Esophagus (tissue), 2 donors: Measurements from ENCODE around the gene B3GNT3. TPM values are rescaled to one million over a fixed set of nuclear protein-coding genes. Genes with fewer than 3 reads are reported as not detected.

Source experiments
- H3K27ac ChIP-seq, 2 donors: one replicate each; pipeline ENCODE4 v1.5.1; 2013; ENCODE audit warnings: low read depth in 2 of 2, mild to moderate bottlenecking in 2 of 2, inconsistent platforms in 1 of 2, low read length in 1 of 2, moderate library complexity in 1 of 2
- H3K27me3 ChIP-seq, 2 donors: one replicate each; pipeline ENCODE4 v1.6.1; 2013; ENCODE audit warnings: low read length in 2 of 2, control low read depth in 1 of 2, mild to moderate bottlenecking in 1 of 2; ENCODE audit not compliant: insufficient read depth in 2 of 2, control insufficient read depth in 1 of 2
- H3K36me3 ChIP-seq, 2 donors: one replicate each; pipeline ENCODE4 v1.6.1; 2013; ENCODE audit warnings: low read length in 1 of 2; ENCODE audit not compliant: control insufficient read depth in 2 of 2, insufficient read depth in 2 of 2
- H3K4me1 ChIP-seq, 2 donors: one replicate each; pipeline ENCODE4 v1.6.1; 2013; ENCODE audit warnings: low read length in 1 of 2; ENCODE audit not compliant: control insufficient read depth in 2 of 2, insufficient read depth in 2 of 2
- H3K4me3 ChIP-seq, 2 donors: one replicate each; pipeline ENCODE4 v1.5.1; 2013; ENCODE audit warnings: low read length in 2 of 2, mild to moderate bottlenecking in 2 of 2, low read depth in 1 of 2, moderate library complexity in 1 of 2
- H3K9me3 ChIP-seq, 2 donors: one replicate each; pipeline ENCODE4 v1.6.1; 2013; ENCODE audit warnings: mild to moderate bottlenecking in 2 of 2, low read depth in 1 of 2, low read length in 1 of 2, moderate library complexity in 1 of 2; ENCODE audit not compliant: control insufficient read depth in 2 of 2, insufficient read depth in 1 of 2
- WGBS, 2 donors: extraction: QIAGEN DNeasy Blood & Tissue Kit; methylation state at CpG; one replicate each; pipeline ENCODE4 v1.1.7; 2013; 5-methylcytosine and 5-hydroxymethylcytosine counted together
- polyA plus RNA-seq, 2 donors: library from polyadenylated mRNA; stranded (reverse); fragments of 200-250 nt; gene quantifications; one replicate each; pipeline ENCODE4 v1.2.3, GENCODE V29; 2013
- donor health status: healthy with polysubstance abuse.
- donor health status: Bipolar disorder and iron deficiency.

Gene B3GNT3
- polyA plus RNA-seq, 2 donors = 12.2 to 45.1 TPM

DNA sequence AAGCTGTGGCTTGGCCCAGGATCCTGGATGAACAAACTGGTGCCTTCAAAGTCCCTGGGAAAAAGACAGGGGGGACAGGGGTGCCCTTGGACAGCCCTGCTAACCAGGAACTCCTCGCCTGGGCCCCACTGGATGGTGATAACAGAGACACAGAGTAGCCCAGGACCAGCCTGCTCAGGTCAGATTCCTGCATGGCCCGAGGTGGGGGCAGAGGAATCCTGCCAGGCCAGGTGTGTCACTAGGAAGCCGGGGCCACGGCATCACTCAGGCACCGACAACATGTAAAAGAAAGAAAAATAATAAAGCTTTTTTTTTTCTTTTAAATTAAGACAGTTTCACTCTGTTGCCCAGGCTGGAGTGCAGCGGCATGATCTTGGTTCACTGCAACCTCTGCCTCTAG, 59.1 kb downstream of the B3GNT3 start:
- Histone ChIP-seq H3K4me1 (peaks cover 0 to 3% of the 10 kb centered on the region in 2 donors), H3K4me3 (no peak overlapping the region), H3K27me3 (no peaks in the 10 kb centered on the region), H3K36me3 (no peaks in the 10 kb centered on the region), H3K27ac (no peak overlapping the region), H3K9me3 (no peaks in the 10 kb centered on the region)
- 63 to 73% methylated on average over 6 of the region's 6 CpGs for WGBS, 2 donors

DNA sequence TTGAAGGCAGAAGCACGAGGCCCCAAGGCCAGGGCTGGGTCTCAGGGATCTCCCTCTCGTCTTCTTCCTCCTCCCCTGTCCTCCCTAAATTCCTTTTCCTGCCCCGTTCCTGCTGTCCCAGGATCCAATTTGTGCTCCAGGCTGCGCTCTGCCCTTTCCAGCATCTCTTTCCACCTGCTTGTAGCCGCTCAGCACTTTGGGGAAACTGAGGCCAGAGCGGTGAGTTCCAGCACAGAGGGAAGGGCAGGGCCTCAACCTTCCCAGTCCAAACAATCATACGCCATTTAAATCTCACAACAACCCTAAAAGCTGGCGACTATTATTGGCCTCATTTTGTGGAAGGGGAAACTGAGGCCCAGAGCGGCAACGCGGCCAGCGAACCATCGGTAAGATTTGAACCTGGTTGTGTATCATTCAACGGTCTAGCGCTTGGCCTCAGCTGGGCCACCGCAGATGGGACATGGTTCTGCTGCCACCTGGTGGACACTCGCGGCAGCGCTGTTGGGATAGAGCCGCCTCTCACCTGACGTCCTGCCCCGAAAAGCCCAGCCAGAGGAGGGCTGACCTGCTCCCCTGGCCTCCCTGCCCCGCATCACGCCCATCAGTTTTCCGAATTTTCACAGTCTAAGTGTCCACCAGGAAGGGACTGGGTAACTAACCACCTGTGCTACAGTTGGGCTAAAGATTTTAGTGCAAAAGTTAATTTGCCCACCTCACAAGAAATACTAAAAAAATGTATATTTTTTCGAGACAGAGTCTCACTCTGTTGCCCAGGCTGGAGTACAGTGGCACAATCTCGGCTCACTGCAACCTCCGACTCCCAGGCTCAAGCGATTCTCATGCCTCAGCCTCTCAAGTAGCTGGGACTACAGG, 60.6 kb downstream of the B3GNT3 start:
- Histone ChIP-seq H3K36me3 (no peaks in the 10 kb centered on the region), H3K4me1 (peaks cover 0 to under 1% of the 10 kb centered on the region in 2 donors), H3K9me3 (no peaks in the 10 kb centered on the region), H3K27ac (no peak overlapping the region), H3K27me3 (no peaks in the 10 kb centered on the region), H3K4me3 (no peak overlapping the region)
- 12 to 14% methylated on average over 28 to 29 of the region's 29 CpGs for WGBS, 2 donors

GRCh38 chr19:17859533-17860330, 64.8 kb downstream of the B3GNT3 start, which contains the start of gene RPL18A:
RPL18A (plus strand) TSS chr19:17859910; CDS start chr19:17859957, 47 bp downstream.
- 0% methylated on average over 70 to 80 of the region's 80 CpGs for WGBS, 2 donors
- Histone ChIP-seq H3K9me3 (no peaks in the 10 kb centered on the region), H3K36me3 (peaks cover 15 to 30% of the 10 kb centered on the region in 2 donors), H3K27me3 (no peaks in the 10 kb centered on the region), H3K4me3 (peak within 1 kb of the TSS; percentile 80 to 95), H3K27ac (peak within 1 kb of the TSS; percentile 53 to 82), H3K4me1 (peaks cover 11 to 22% of the 10 kb centered on the region in 2 donors)

GRCh38 chr19:17860331-17860992, 65.5 kb downstream of the B3GNT3 start:
- Histone ChIP-seq H3K36me3 (peaks cover 15 to 30% of the 10 kb centered on the region in 2 donors), H3K27me3 (no peaks in the 10 kb centered on the region), H3K4me3 (peak overlapping the region; percentile 80 to 95), H3K27ac (peak overlapping the region; percentile 53 to 82), H3K9me3 (no peaks in the 10 kb centered on the region), H3K4me1 (peaks cover 11 to 23% of the 10 kb centered on the region in 2 donors)
- 1% methylated on average over 22 of the region's 22 CpGs for WGBS, 2 donors

- peak overlapping the region; percentile 80 to 95 for H3K4me3 ChIP-seq
- H3K36me3 ChIP-seq = peaks cover 15 to 30% of the 10 kb centered on the region in 2 donors
- H3K9me3 ChIP-seq = no peaks in the 10 kb centered on the region
- peak overlapping the region; percentile 41 to 82 for H3K27ac ChIP-seq
- WGBS, 2 donors = 37 to 41% methylated on average over 7 of the region's 7 CpGs
- no peaks in the 10 kb centered on the region for H3K27me3 ChIP-seq
- H3K4me1 ChIP-seq = peaks cover 13 to 28% of the 10 kb centered on the region in 2 donors
Measured at GRCh38 chr19:17860993-17861360, 66.0 kb downstream of the B3GNT3 start.

DNA sequence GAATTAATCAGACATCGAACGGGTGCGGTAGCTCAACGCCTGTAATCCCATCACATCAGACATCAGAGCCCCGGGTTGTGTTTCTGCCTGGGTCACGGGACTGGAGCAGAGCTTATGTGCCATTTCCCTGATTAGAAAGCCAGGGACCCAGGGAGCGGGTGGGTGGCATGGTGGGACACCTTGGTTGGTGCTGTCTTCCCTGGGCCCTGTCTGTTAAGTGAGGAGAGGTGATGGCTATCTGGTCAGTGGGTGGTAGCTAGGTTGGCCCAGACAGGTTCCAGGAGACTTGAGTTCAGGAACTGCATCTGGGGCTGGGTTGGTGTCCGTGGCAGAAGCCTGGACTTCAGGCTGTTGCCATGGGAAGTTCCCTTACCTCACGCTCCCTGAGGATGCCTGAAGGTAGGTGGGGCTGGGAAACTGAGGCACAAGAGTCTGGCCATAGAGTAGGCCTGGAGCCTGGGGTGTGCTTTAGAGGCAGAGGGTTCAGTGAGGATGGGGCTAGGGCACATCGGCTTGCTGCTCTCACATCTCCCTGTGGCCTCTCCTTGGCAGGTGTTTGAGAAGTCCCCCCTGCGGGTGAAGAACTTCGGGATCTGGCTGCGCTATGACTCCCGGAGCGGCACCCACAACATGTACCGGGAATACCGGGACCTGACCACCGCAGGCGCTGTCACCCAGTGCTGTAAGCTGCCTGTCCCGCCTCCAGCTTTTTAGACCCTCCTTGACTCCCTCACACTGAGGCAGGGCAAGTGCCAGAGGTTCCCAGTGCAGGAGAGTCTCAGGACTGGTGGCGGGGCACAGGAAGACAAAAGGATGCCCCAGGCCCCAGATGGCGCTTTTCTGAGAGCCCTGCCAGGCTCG, 66.8 kb downstream of the B3GNT3 start:
- Histone ChIP-seq H3K4me3 (peak overlapping the region; percentile 80 to 95), H3K27ac (peak overlapping the region in 1 of 2 donors; percentile 36), H3K27me3 (no peaks in the 10 kb centered on the region), H3K4me1 (peaks cover 14 to 30% of the 10 kb centered on the region in 2 donors), H3K36me3 (peaks cover 15 to 30% of the 10 kb centered on the region in 2 donors), H3K9me3 (no peaks in the 10 kb centered on the region)
- WGBS, 2 donors = 62 to 73% methylated on average over 23 of the region's 23 CpGs

DNA sequence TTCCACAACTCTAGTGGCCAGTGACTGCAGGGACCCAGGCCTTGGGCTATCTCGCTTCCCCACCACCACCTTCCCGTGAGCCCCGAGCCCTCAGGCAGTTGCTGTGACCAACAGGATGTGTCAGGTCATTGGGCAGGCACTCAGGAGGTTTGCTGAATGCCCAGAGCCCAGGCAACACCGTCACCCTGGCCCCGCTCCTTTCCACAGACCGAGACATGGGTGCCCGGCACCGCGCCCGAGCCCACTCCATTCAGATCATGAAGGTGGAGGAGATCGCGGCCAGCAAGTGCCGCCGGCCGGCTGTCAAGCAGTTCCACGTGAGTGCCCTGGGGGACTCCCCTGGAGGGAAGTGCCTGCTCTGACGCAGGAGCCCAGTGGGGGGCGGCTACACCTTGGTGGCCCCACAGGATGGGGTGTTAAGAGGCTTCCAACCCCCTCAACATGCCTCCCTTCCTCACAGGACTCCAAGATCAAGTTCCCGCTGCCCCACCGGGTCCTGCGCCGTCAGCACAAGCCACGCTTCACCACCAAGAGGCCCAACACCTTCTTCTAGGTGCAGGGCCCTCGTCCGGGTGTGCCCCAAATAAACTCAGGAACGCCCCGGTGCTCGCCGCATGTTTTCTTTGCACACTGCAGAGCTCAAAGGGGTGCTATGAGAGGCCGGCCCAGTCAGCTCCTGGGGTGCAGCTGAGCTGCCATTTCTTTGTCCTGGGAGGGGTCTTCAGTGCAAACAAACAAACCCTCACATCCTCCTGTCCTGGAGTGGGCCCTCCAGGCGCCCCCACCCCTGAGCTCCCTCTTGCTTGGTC, 68.0 kb downstream of the B3GNT3 start:
- Histone ChIP-seq H3K4me3 (no peak overlapping the region), H3K36me3 (peaks cover 15 to 30% of the 10 kb centered on the region in 2 donors), H3K27ac (peak overlapping the region in 1 of 2 donors; percentile 17), H3K27me3 (no peaks in the 10 kb centered on the region), H3K9me3 (no peaks in the 10 kb centered on the region), H3K4me1 (peaks cover 14 to 30% of the 10 kb centered on the region in 2 donors)
- WGBS, 2 donors = 68 to 75% methylated on average over 28 to 31 of the region's 31 CpGs
